Measurements from ENCODE around the gene RFPL1.
"Not testable (repeated sequence)": the region's sequence is repeated elsewhere in the genome, so short reads cannot be mapped to it uniquely, and the experiment has no call there.

The RFPL1 gene

DNA sequence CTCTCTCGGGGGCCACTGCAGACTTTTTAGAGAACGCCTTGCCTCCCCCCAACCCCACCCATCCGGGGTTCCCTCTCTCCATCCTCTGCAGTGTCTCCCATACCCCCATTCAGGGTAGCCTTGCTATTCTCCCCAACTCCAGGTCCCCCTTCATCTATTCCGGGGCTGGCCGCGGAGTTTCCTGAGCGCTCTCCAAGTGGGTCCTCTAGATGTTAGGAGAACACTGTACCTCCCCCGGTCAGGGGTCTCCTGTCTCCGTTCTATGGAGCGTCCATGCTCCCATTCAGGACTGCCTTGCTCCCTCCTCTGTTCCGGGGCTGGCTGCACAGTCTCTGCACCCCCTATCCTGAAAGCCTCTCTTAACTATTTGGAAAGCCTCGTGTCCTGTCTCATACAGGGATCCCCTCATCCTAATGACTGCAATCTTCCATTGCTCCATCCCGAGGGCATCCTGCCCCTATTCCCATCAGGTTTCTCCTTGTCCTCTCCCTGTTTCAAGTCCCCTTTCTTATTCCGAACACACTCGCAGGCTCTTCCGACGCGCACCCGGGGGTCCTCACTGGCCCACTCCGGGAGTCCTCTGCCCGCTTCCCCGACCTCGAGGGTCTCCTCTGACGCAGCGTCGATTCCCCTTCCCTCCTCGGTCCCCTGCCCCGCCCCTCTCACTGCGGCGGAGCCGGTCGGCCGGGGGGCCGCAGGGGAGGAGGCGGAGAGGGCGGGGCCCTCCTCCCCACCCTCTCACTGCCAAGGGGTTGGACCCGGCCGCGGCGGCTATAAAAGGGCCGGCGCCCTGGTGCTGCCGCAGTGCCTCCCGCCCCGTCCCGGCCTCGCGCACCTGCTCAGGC is 41.3 kb downstream of the RFPL1 start, which contains the start of gene NEFH:
Gene NEFH, plus strand, starts transcription at position 802 of the 845 bp plus-strand sequence. CDS start 45 bp downstream, outside the sequence.
- no peak for DNase-seq

DNA sequence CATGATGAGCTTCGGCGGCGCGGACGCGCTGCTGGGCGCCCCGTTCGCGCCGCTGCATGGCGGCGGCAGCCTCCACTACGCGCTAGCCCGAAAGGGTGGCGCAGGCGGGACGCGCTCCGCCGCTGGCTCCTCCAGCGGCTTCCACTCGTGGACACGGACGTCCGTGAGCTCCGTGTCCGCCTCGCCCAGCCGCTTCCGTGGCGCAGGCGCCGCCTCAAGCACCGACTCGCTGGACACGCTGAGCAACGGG is 41.8 kb downstream of the RFPL1 start:
- DNase-seq = no peak

DNA sequence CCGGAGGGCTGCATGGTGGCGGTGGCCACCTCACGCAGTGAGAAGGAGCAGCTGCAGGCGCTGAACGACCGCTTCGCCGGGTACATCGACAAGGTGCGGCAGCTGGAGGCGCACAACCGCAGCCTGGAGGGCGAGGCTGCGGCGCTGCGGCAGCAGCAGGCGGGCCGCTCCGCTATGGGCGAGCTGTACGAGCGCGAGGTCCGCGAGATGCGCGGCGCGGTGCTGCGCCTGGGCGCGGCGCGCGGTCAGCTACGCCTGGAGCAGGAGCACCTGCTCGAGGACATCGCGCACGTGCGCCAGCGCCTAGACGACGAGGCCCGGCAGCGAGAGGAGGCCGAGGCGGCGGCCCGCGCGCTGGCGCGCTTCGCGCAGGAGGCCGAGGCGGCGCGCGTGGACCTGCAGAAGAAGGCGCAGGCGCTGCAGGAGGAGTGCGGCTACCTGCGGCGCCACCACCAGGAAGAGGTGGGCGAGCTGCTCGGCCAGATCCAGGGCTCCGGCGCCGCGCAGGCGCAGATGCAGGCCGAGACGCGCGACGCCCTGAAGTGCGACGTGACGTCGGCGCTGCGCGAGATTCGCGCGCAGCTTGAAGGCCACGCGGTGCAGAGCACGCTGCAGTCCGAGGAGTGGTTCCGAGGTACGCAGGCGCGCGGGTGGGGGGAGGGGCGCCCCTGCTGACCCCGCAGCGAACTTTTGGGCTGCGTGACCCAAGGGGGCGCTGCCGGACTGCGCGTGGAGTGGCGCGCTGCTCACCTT is 42.3 kb downstream of the RFPL1 start:
- no peak for DNase-seq

DNA sequence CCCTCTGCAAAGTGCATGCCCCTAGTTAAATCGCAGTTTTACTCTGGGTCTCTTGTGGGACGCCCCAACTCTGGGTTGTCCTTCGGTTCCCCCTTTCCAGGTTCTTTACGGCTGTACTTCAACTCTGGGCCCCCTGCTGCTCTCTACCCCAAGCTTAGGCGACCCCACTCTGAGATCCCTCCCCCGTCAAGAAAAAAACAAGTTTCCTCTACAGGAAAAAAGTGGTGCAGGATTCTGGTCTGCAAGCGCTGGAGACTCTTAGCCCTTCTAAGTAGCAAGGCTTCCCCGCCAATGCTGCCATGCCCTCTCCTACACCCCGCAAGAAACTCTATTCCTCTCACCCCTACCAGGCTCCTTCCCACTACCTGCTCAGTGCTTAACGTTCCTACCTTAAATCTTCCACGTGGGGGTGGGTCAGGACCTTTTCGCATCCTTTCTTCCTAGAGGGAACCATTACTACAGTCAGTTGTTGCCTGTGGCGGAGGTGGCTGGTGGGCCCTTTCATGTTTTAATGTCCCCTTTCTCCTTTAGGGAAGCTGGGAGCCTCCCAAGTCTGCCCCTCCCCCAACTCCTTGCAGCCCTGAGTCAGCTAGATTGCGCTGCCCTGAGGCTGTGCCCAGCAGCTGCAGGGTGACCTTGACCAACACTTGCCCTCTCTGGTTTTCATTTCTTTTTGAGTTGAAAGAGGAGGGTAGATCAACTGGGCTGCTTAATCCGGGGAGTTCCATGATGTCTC is 43.0 kb downstream of the RFPL1 start:
- no peak for DNase-seq

DNA sequence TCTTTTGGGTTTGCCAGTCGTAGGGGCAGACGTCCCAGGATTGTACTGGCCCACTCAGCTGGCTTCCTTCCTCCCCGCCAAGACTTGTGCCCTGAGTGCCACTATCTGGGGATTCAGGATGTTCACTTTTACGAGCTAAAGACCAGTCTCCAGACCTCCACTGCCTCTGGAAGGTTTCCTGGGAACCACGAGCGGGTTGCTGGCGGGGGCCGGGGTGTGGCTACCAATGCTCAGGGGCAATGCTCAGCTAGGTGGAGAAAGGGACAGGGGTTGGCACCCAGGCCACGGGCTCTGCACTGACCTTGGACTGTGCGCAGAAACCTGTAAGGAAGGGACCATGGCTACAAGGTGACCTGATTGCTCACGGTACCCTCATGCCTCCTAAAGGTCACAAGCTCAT is 43.9 kb downstream of the RFPL1 start:
- DNase-seq = no peak

DNA sequence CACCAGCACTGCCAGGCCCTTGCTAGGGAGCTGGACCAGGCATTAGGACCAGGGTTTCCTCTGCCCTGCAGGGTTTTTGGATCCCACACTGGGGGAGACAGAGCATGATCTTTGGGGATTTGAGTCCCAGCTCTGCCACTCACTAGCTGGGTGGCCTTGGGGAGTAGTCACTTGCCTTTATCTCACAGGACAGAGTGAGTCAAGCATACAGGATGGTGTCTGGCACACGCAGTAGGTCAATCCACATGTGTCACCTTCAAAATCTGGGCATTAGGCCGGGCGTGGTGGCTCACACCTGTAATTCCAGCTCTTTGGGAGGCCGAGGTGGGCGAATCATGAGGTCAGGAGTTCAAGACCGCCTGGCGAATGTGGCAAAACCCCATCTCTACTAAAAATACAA is 44.3 kb downstream of the RFPL1 start:
- DNase-seq = no peak

DNA sequence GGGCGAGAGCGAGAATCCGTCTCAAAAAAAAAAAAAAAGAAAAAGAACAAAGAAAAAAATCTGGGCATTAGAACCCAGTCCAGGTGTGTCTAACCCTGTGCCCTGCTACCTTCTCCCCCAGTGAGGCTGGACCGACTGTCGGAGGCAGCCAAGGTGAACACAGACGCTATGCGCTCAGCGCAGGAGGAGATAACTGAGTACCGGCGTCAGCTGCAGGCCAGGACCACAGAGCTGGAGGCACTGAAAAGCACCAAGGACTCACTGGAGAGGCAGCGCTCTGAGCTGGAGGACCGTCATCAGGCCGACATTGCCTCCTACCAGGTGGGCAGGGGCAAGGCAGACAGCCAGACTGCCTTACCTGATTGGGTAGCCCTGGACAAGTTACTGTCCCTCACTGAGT is 44.9 kb downstream of the RFPL1 start:
- no peak for DNase-seq

DNA sequence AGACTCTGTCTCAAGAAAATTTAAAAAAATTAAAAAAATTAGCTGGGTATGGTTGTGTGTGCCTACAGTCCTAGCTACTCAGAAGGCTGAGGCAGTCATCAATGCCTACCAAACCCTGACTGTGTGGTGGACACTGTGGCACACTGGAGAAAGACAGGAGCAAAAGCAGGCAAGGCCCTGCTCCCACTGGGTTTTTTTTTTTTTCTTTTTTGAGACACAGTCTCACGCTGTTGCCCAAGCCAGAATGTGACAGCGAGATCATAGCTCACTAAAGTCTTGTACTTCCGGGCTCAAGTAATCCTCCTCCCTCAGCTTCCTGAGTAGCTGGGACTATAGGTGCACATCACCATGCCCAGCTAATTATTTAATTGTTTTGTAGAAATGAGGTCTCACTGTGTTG is 46.3 kb downstream of the RFPL1 start:
- DNase-seq = no peak

DNA sequence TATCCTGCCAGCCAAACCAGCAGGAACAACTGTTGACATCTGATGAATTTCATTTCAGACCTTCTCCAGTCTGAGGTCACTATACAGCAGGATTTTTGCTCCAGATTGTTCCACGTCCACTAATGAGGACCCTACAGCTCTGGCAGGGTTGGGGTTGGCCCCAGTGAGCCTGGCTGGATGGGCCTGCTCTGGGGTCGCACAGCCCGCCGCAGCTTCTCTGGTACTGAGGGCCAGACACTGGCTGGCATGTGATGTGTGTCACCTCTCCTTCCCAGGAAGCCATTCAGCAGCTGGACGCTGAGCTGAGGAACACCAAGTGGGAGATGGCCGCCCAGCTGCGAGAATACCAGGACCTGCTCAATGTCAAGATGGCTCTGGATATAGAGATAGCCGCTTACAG is 47.1 kb downstream of the RFPL1 start:
- no peak for DNase-seq

DNA sequence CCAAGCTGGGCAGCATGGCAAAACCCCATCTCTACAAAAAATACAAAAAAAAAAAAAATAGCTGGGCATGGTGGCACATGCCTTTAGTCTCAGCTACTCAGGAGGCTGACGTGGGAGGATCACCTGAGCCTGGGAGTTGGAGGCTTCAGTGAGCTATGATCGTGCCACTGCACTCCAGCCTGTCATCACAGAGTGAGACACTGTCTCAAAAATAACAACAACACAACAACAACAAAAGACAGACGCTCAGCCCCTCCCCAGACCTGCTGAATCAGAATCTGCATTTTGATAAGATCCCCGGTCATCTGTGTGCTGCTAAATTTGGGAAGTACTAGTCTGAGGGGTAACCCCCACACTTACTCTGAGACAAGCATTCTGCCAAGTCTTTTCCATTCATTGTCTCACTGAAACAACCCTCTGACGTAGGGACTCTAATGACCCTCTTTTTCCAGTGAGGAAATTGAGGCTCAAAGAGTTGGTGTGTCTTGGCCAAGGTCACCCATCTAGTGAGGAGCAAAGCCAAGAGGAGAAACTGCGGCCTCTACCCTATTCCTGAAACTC is 49.1 kb downstream of the RFPL1 start:
- DNase-seq = no peak

DNA sequence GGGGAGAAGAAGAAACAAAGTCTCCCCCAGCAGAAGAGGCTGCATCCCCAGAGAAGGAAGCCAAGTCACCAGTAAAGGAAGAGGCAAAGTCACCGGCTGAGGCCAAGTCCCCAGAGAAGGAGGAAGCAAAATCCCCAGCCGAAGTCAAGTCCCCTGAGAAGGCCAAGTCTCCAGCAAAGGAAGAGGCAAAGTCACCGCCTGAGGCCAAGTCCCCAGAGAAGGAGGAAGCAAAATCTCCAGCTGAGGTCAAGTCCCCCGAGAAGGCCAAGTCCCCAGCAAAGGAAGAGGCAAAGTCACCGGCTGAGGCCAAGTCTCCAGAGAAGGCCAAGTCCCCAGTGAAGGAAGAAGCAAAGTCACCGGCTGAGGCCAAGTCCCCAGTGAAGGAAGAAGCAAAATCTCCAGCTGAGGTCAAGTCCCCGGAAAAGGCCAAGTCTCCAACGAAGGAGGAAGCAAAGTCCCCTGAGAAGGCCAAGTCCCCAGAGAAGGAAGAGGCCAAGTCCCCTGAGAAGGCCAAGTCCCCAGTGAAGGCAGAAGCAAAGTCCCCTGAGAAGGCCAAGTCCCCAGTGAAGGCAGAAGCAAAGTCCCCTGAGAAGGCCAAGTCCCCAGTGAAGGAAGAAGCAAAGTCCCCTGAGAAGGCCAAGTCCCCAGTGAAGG is 50.9 kb downstream of the RFPL1 start:
- DNase-seq = not testable (repeated sequence)

DNA sequence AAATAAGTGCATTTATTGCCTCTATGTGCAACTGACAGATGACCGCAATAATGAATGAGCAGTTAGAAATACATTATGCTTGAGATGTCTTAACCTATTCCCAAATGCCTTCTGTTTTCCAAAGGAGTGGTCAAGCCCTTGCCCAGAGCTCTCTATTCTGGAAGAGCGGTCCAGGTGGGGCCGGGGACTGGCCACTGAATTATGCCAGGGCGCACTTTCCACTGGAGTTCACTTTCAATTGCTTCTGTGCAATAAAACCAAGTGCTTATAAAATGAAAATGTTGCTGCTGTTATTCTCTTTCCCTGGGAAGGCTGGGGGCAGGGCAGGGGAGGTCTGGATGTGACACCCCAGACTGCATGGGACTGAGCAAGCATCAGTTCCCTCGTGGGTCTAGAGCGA is 52.6 kb downstream of the RFPL1 start:
- DNase-seq = no peak

All from NCI-H2081 treated with DMSO at 0.1 percent for 48 hours (cell line).